WERI-Rb-1 (cell line): ENCODE data around the gene IFI44.

Source experiments
- DNase-seq: peaks from one replicate; pipeline ENCODE4 v3.0.0-alpha.2; 2020
- H3K27ac ChIP-seq: fragments of 250-450 bp; sonication (Bioruptor Pico); 2 replicates; pipeline ENCODE4 v1.5.1; 2020; ENCODE audit warnings: mild to moderate bottlenecking, moderate library complexity
- H3K27me3 ChIP-seq: fragments of 250-450 bp; sonication (Bioruptor Pico); 2 replicates; pipeline ENCODE4 v1.5.1; 2021; ENCODE audit warnings: mild to moderate bottlenecking, low read depth, moderate library complexity; ENCODE audit not compliant: insufficient read depth, severe bottlenecking
- H3K36me3 ChIP-seq: fragments of 250-450 bp; sonication (Bioruptor Pico); 2 replicates; pipeline ENCODE4 v1.5.1; 2020; ENCODE audit warnings: mild to moderate bottlenecking, moderate library complexity
- H3K4me3 ChIP-seq: 2 replicates; pipeline ENCODE4 v1.5.1; 2011; ENCODE audit warnings: low read depth, mild to moderate bottlenecking, control low read depth, low read length
- H3K9me3 ChIP-seq: fragments of 250-450 bp; sonication (Bioruptor Pico); 2 replicates; pipeline ENCODE4 v1.5.1; 2021; ENCODE audit warnings: mild to moderate bottlenecking, moderate library complexity; ENCODE audit not compliant: severe bottlenecking
- TF ChIP-seq, protein P1 (sequence below): IDR thresholded peaks from 2 replicates; pipeline ENCODE4 v1.5.1; 2011; ENCODE audit warnings: low read depth, mild to moderate bottlenecking, control low read depth, inconsistent platforms, low read length

Gene IFI44

DNA sequence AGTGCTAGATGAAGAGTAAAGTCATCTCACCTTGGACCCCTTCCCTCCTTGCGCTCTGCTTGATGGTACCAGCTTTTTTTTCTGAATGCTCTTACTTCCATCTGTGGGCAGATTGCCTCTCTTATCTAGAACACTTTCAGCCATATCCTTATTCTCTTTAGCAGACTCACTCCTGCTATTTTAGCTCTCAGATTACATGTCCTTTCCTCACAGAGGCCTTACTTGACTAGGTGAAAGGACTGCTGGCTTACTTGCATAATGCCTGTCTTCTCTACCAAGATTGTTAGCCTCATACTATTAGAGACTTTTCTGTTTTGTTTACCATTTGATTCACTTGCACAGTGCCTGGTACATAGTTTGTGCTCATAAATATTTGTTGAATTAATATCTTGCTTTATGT is 9.3 kb downstream of the IFI44 start:
- TF ChIP-seq, protein P1, sequence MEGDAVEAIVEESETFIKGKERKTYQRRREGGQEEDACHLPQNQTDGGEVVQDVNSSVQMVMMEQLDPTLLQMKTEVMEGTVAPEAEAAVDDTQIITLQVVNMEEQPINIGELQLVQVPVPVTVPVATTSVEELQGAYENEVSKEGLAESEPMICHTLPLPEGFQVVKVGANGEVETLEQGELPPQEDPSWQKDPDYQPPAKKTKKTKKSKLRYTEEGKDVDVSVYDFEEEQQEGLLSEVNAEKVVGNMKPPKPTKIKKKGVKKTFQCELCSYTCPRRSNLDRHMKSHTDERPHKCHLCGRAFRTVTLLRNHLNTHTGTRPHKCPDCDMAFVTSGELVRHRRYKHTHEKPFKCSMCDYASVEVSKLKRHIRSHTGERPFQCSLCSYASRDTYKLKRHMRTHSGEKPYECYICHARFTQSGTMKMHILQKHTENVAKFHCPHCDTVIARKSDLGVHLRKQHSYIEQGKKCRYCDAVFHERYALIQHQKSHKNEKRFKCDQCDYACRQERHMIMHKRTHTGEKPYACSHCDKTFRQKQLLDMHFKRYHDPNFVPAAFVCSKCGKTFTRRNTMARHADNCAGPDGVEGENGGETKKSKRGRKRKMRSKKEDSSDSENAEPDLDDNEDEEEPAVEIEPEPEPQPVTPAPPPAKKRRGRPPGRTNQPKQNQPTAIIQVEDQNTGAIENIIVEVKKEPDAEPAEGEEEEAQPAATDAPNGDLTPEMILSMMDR = no peak
- no peak overlapping the region for H3K4me3 ChIP-seq
- no peak for DNase-seq
- H3K36me3 ChIP-seq = no peaks in the 10 kb centered on the region
- H3K27me3 ChIP-seq = no peaks in the 10 kb centered on the region
- no peak overlapping the region for H3K27ac ChIP-seq
- no peaks in the 10 kb centered on the region for H3K9me3 ChIP-seq

DNA sequence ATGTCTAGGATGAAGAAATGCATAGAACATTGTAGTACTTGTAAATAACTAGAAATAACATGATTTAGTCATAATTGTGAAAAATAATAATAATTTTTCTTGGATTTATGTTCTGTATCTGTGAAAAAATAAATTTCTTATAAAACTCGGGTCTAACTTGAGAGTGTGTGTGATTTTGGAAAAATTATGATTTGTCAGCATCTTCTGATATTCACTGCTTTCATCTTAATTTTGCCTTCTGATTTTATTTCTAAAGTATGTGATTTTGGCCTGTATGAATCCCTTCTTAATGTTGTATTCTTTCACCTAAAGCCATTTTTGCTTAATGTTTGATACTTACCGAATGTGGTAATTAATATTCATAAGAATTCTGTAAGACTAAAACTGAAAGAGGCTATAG is 14.3 kb downstream of the IFI44 start:
- no peak for DNase-seq
- no peak overlapping the region for H3K4me3 ChIP-seq
- TF ChIP-seq, protein P1 = no peak
- H3K36me3 ChIP-seq = no peaks in the 10 kb centered on the region
- no peaks in the 10 kb centered on the region for H3K27me3 ChIP-seq
- H3K9me3 ChIP-seq = no peaks in the 10 kb centered on the region
- no peak overlapping the region for H3K27ac ChIP-seq

DNA sequence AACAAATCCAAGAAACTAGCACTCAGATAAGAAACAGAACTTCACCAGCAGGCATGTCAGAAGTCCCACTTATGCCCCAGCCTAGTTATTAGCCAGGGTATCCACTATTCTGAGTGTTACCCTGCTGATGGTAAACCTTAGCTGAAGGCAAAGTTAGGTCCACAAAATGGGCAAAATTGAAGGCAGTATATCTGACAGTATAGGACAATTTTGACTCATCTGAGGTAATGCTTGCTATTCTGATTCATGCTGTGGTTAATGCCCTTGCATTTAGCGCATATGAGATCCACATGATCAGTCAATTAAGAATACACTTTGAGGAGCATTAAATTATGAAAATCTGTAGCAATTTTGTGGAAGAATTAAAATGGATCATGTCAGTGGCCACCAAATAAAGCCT is 15.1 kb downstream of the IFI44 start:
- TF ChIP-seq, protein P1 = no peak
- no peak for DNase-seq

DNA sequence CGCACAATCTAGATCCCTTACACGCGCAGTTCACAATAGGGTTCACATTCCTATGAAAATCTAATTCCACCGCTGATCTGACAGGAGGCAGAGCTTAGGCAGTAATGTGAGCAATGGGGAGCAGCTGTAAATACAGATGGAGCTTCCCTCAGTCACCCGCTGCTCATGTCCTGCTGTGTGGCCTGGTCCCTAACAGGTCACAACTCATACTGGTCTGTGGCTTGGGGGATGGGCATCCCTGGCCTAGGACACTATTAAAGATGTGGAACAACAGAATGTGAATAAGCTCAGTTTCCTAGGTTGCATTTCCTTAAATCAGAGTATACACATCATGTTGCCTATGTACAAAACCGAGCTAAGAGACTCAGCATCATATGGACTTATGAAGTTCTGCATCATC is 16.2 kb downstream of the IFI44 start:
- peak; percentile 54 for DNase-seq
- no peaks in the 10 kb centered on the region for H3K36me3 ChIP-seq
- no peak overlapping the region for H3K27ac ChIP-seq
- H3K27me3 ChIP-seq = no peaks in the 10 kb centered on the region
- H3K4me3 ChIP-seq = no peak overlapping the region
- no peaks in the 10 kb centered on the region for H3K9me3 ChIP-seq
- TF ChIP-seq, protein P1 = no peak

More for the DNA sequence above, 15.1 kb downstream of the IFI44 start:
- H3K9me3 ChIP-seq = no peaks in the 10 kb centered on the region
- H3K27ac ChIP-seq = no peak overlapping the region
- H3K27me3 ChIP-seq = no peaks in the 10 kb centered on the region
- no peaks in the 10 kb centered on the region for H3K36me3 ChIP-seq
- no peak overlapping the region for H3K4me3 ChIP-seq

DNA sequence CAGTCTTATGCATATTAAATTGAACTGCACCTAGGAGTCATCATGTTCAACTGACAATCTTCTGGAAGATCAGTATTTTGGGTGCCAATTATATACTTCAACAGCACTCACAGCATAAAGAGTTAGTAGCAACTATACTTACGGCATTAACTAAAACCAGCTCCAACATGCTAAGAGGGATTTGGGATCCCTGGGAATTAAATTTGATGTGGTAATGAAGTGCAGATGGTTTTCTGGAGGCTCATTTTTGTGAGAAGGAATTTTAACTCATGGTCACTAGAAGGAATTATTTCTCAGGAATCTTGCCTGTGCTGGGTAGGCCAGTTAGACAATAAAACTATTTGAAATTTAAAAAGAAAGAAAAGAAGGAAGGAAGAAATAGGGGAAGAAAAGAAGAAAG is 18.3 kb downstream of the IFI44 start:
- TF ChIP-seq, protein P1 = no peak
- H3K27ac ChIP-seq = peak overlapping the region; percentile 63
- H3K4me3 ChIP-seq = no peak overlapping the region
- no peaks in the 10 kb centered on the region for H3K27me3 ChIP-seq
- DNase-seq = no peak
- no peaks in the 10 kb centered on the region for H3K9me3 ChIP-seq
- no peaks in the 10 kb centered on the region for H3K36me3 ChIP-seq

DNA sequence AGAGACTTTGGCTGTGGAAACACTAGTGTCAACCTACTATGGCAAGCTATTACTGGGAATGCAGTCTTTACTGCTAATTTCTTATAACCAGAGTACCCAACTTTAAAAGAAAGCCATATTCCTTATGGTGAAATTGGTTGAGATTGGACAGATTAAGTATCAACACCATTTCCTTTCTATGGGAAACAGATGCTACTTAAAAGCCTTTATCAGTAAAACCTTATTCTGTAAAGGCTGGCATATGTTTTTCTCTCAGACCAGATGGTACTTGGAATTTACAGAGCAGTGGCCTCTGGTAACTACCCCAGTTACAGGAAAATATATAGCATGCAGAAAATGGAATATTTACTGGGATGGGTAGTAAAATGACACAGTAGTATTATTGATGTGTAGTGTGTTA is 18.8 kb downstream of the IFI44 start:
- H3K27me3 ChIP-seq = no peaks in the 10 kb centered on the region
- TF ChIP-seq, protein P1 = no peak
- no peaks in the 10 kb centered on the region for H3K9me3 ChIP-seq
- peak overlapping the region; percentile 63 for H3K27ac ChIP-seq
- H3K4me3 ChIP-seq = no peak overlapping the region
- no peak for DNase-seq
- no peaks in the 10 kb centered on the region for H3K36me3 ChIP-seq
